Measurements from ENCODE around the gene TMPRSS15.
"Not testable (repeated sequence)": the region's sequence is repeated elsewhere in the genome, so short reads cannot be mapped to it uniquely, and the experiment has no call there.

TMPRSS15 gene

DNA sequence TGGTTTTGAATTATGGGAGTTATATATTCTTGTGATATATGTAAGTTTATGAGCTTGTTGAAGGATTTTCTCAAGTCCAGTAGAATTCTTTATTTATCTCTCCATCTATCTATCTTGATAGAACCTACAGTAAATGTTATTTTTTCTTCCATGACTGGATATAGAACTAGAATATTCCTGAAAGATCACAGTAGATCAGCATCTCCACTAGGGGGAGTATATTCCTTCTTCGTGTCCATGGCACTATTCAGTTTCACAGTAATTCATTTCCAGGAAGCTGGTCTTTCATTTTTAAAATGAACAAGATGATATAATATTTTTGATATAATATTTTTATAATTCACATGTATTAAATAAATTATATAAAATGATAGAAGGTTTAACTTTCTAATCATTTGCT, 18.8 kb downstream of the TMPRSS15 start:
- peak; percentile 21 for DNase-seq (ENCODE audit: extremely low spot score)
- CTCF ChIA-PET = interaction anchor here (0.6 kb wide), 1 partner anchor 13 kb away, joined by 3 read pairs; no protein-coding TSS in a partner anchor
- TF ChIP-seq SP1 (IDR thresholded peaks at IDR 0.05) (no peak), BHLHE40 (IDR thresholded peaks at IDR 0.05; ENCODE audit: borderline replicate concordance) (no peak), FOXA1 (IDR thresholded peaks at IDR 0.05) (no peak), CTBP1 (IDR thresholded peaks at IDR 0.05; ENCODE audit: borderline replicate concordance) (no peak), SUZ12 (IDR thresholded peaks at IDR 0.05) (no peak)
- POLR2A ChIA-PET = no interaction called here

DNA sequence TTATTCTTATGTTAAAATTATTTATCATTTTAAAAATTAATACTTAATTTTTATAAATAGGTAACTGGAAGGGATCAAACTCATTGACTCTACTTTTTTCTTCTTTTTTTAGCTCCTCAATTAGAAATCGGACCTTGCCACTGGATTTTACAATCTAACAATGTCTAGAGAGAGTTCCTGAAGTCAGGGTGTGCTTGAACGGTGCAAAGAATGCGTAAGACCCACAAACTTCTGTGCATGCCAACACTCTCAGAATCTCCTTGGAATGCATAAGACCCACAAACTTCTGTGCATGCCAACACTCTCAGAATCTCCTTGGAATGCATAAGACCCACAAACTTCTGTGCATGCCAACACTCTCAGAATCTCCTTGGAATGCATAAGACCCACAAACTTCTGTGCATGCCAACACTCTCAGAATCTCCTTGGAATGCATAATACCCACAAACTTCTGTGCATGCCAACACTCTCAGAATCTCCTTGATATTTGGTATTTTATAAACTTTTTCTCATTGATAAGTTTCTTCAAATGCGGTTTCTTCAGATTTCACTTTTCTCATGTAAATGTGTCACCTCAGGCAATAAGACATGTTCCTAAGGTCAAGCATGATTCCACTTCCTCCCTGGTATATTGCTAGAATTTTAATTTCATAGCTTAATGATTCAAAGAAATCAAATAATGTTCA, 20.5 kb downstream of the TMPRSS15 start:
- POLR2A ChIA-PET, CTCF ChIA-PET: not testable (repeated sequence)

DNA sequence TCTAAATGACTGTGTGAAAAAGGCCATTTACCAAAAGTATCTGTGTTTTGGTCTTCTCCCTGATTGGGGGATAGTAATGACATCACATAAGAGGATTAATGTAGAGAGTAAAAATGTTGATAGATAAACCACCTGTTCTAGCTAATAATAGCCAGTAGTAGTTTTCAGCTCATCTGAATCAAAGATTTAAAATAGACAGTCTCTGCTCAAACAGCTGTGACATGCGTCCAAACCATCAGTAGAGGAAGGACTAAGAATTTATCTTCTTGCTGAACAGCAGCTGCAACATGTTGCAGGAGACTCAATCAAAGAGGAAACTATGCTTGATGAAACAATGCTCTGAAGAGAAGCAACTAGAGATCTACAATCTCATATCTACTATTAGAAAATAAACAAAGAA, 21.4 kb downstream of the TMPRSS15 start:
- TF ChIP-seq SP1 (IDR thresholded peaks at IDR 0.05) (no peak), LEF1 (IDR thresholded peaks at IDR 0.05; ENCODE audit: borderline replicate concordance) (no peak), CTBP1 (IDR thresholded peaks at IDR 0.05; ENCODE audit: borderline replicate concordance) (no peak), ELF4 (IDR thresholded peaks at IDR 0.05) (no peak), NFRKB (IDR thresholded peaks at IDR 0.05) (no peak), TARDBP (IDR thresholded peaks at IDR 0.05) (no peak), ARNT (IDR thresholded peaks at IDR 0.05) (no peak), L3MBTL2 (conservative IDR thresholded peaks at IDR 0.05) (no peak), FOXA1 (IDR thresholded peaks at IDR 0.05) (no peak), FOXK2 (IDR thresholded peaks at IDR 0.05) (no peak), FOXM1 (IDR thresholded peaks at IDR 0.05; ENCODE audit: borderline replicate concordance) (no peak), HDGF (IDR thresholded peaks at IDR 0.05; ENCODE audit: borderline replicate concordance) (no peak)
- TF ChIP-seq, protein P1, sequence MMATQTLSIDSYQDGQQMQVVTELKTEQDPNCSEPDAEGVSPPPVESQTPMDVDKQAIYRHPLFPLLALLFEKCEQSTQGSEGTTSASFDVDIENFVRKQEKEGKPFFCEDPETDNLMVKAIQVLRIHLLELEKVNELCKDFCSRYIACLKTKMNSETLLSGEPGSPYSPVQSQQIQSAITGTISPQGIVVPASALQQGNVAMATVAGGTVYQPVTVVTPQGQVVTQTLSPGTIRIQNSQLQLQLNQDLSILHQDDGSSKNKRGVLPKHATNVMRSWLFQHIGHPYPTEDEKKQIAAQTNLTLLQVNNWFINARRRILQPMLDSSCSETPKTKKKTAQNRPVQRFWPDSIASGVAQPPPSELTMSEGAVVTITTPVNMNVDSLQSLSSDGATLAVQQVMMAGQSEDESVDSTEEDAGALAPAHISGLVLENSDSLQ (IDR thresholded peaks at IDR 0.05) = no peak
- no peak for DNase-seq (ENCODE audit: extremely low spot score)
- CTCF ChIA-PET = no interaction called here
- POLR2A ChIA-PET = no interaction called here

More for the DNA sequence above, 20.5 kb downstream of the TMPRSS15 start:
- not testable (repeated sequence) for DNase-seq (ENCODE audit: extremely low spot score)

DNA sequence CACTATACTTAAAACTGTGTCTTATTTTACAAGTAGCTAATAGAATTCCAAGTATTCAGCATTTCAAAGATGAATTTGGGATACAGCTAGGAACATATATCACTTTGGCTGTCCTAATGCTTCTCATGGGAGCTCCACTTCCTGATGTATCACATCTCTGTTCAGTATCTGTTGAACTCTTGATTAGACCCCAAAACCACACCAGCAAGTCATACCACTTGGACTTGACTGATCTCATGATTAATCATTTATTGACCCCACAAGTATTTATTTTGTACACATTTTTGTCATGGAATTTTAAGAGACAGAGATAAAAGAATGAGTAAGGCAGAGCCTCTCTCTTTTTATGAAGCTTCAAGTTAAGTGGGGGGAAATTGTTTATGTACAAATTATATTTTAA, 30.0 kb downstream of the TMPRSS15 start:
- CTCF ChIA-PET = no interaction called here
- TF ChIP-seq NFRKB (IDR thresholded peaks at IDR 0.05) (no peak), FOXM1 (IDR thresholded peaks at IDR 0.05; ENCODE audit: borderline replicate concordance) (no peak), ARNT (IDR thresholded peaks at IDR 0.05) (no peak), L3MBTL2 (conservative IDR thresholded peaks at IDR 0.05) (no peak), FOXA1 (IDR thresholded peaks at IDR 0.05) (no peak), LEF1 (IDR thresholded peaks at IDR 0.05; ENCODE audit: borderline replicate concordance) (no peak), SUZ12 (IDR thresholded peaks at IDR 0.05) (no peak), HDGF (IDR thresholded peaks at IDR 0.05; ENCODE audit: borderline replicate concordance) (no peak), BHLHE40 (IDR thresholded peaks at IDR 0.05; ENCODE audit: borderline replicate concordance) (no peak), ZNF384 (IDR thresholded peaks at IDR 0.05) (no peak), TARDBP (IDR thresholded peaks at IDR 0.05) (no peak), ELF4 (IDR thresholded peaks at IDR 0.05) (no peak), CTBP1 (IDR thresholded peaks at IDR 0.05; ENCODE audit: borderline replicate concordance) (no peak), FOXK2 (IDR thresholded peaks at IDR 0.05) (no peak), SP1 (IDR thresholded peaks at IDR 0.05) (no peak)
- TF ChIP-seq, protein P1 (IDR thresholded peaks at IDR 0.05) = no peak
- DNase-seq (ENCODE audit: extremely low spot score) = no peak
- POLR2A ChIA-PET = no interaction called here

DNA sequence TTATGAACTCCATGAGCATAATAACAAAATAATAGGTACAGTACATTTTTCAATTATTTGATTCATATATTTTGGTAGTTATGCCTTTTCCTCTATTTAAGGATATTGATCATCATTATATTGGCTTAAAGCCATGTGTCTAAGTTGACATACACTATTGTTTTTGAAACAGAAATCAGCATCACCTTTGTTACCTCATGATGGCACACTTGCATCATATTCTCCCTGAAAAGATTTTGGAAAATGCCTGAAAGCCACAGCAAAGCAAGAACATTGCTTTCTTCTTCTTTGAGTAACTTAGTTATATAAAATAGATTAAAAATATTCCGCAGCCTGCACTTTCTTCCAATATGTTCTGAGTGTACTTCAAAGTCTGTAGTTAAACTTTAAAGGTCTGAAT, 33.3 kb downstream of the TMPRSS15 start:
- DNase-seq (ENCODE audit: extremely low spot score) = no peak
- TF ChIP-seq ZNF384 (IDR thresholded peaks at IDR 0.05) (no peak), FOXA1 (IDR thresholded peaks at IDR 0.05) (no peak), FOXK2 (IDR thresholded peaks at IDR 0.05) (no peak), SP1 (IDR thresholded peaks at IDR 0.05) (no peak), L3MBTL2 (conservative IDR thresholded peaks at IDR 0.05) (no peak), HDGF (IDR thresholded peaks at IDR 0.05; ENCODE audit: borderline replicate concordance) (no peak), FOXM1 (IDR thresholded peaks at IDR 0.05; ENCODE audit: borderline replicate concordance) (no peak), TARDBP (IDR thresholded peaks at IDR 0.05) (no peak), ELF4 (IDR thresholded peaks at IDR 0.05) (no peak), LEF1 (IDR thresholded peaks at IDR 0.05; ENCODE audit: borderline replicate concordance) (no peak), ARNT (IDR thresholded peaks at IDR 0.05) (no peak), NFRKB (IDR thresholded peaks at IDR 0.05) (no peak), CTBP1 (IDR thresholded peaks at IDR 0.05; ENCODE audit: borderline replicate concordance) (no peak), BHLHE40 (IDR thresholded peaks at IDR 0.05; ENCODE audit: borderline replicate concordance) (no peak), SUZ12 (IDR thresholded peaks at IDR 0.05) (no peak)
- TF ChIP-seq, protein P1 (IDR thresholded peaks at IDR 0.05) = no peak
- POLR2A ChIA-PET = no interaction called here
- CTCF ChIA-PET = no interaction called here

DNA sequence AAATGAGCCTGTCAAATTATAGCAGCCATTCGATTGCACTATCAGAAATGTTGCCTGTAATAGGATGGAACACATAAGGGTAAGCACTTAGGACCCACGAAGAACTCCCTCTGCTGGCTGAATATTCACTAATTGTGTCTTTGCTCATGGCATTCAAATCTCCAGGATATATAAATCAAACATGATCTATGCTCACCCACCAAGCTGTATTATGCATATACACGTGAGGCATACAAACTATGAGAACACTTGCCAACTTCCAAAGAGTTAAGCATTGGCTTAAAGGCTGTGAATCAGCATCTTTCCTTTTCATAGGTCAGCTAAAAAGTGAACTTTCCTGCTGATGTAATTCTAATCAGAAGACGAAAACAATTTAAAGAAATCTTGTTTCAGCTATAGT, 34.5 kb downstream of the TMPRSS15 start:
- peak; percentile 14 for DNase-seq (ENCODE audit: extremely low spot score)
- ChIA-PET POLR2A (no interaction called here), CTCF (interaction anchor here (0.7 kb wide), 1 partner anchor 77 kb away, joined by 4 read pairs; no protein-coding TSS in a partner anchor)
- TF ChIP-seq TARDBP (IDR thresholded peaks at IDR 0.05) (no peak), L3MBTL2 (conservative IDR thresholded peaks at IDR 0.05) (no peak), ELF4 (IDR thresholded peaks at IDR 0.05) (no peak), ZNF384 (IDR thresholded peaks at IDR 0.05) (no peak), FOXK2 (IDR thresholded peaks at IDR 0.05) (no peak), SUZ12 (IDR thresholded peaks at IDR 0.05) (no peak), LEF1 (IDR thresholded peaks at IDR 0.05; ENCODE audit: borderline replicate concordance) (no peak), FOXA1 (IDR thresholded peaks at IDR 0.05) (no peak), NFRKB (IDR thresholded peaks at IDR 0.05) (no peak), BHLHE40 (IDR thresholded peaks at IDR 0.05; ENCODE audit: borderline replicate concordance) (no peak), CTBP1 (IDR thresholded peaks at IDR 0.05; ENCODE audit: borderline replicate concordance) (no peak)
- TF ChIP-seq, protein P1 (IDR thresholded peaks at IDR 0.05) = no peak

All from HEK293T (cell line).